Fibroblast of upper back skin (primary cell): Measurements from ENCODE around the gene ZBP1.

Experiments
- DNase-seq: peaks from one replicate; pipeline ENCODE4 v3.0.0-alpha.2; 2013

ZBP1 gene

DNA sequence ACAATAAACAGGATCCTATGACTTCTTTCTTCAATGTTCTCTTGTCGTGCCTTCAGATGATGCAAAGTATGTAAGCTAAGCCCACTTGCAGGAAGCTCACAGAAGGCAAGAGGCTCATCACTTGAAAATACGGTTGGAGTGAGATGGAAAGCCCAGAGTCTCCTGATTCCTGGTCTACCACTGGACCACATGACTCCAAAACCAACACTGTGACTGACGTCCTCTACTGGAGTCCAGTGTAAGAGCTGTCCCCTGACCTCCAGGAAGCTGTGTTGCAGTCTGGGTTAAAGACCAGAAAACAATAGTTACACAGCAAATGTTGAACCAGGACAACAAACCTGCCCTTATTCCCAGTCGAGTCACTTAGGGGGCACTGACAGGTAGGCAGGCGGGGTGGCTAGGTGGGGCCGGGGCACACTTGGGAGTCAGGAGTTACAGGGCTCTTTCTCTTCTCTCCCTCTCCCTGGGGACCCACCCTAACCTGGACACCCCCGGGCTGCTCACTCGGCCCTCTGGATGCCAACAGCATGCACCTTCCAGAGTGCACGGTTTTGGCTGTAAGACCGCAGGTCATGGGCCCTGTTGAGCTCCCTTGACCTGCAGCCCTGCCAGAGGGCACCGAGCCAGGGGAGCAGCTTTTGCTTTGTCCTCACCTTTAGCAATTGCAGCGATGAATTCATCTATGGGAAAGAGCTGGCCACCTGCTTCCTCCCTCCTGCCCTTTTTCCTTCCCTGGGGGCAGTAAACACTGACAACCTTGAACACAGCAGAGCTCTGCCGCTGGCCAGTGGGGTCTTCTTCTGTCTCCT, 51.9 kb downstream of the ZBP1 start:
- no peak for DNase-seq

DNA sequence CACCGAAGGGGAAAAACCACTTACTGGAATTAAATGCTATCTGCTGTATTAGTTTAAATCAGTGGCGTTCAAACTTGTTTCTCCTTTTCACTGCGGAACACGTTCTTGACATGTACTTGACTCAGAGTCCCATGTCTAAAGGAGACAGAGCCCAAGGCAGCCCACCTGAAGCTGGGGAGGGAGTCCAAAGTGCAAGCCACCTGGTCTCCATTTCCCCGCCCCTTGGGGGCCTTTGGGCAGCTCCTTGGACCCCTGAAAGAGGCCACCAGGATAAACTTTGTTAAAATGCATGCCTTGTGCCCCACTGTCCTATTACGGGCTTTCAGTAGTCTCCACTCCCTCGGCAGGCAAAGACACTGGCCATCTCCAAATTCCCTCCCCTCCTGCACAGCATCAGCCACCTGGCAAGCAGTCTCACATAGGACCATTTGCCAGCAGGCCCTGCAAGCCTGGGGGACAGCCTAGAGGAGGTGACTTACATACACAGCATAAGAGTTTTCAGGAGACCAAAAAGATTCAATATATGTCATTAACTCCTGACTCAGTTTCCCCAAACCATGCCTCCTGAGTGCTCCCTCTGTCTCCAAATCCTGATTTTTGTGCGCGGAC, 52.7 kb downstream of the ZBP1 start:
- no peak for DNase-seq

DNA sequence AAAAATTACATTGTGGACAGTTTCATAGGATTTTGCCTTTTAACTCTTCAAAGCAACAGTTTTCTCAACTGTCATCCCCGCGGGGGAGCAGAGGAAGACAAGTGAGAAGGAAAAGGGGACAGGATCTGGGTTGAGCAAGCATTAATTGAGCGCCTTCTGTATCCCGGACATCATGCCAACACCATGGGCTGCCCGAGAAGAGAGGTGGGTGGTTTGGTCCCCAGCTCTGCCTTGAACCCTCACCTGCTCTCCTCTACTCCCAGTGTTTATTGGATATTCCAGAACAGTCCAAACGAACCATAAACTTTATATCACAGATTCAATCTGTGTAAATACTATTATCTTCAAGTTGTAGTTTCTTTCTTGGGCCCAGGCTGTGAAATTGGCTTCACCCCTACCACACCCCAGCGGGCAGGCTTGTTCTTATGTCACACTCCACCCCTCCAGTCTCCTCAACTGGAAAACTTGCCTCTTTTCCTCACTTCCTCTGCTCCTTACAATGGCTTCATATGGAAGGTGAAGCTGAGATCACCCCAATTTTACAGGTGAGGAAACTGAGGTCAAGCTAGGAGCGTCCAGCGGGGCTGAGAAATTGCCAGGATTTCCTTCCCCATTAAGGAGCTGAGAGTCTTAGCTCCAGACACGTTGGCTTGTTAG, 53.3 kb downstream of the ZBP1 start:
- DNase-seq, result no peak

DNA sequence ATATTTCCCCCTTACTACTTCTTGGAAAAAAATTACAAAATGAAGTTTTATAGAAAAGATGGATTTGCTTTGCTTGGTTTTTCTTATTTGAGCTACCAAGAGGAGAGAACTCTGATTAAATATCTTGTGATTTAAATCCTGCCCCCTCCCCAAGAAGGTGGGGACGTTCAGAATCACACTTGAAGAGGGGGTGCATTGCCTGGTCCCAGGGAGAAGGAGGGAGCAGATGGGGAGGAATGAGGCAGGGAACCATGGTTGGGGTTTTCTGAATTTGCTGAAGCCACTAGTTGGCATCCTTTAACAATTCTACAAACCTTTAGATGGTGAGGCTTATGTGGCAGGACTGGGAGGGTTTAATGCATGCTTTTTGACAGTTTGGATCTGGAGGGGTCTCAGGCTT, 53.8 kb downstream of the ZBP1 start:
- DNase-seq, result no peak

DNA sequence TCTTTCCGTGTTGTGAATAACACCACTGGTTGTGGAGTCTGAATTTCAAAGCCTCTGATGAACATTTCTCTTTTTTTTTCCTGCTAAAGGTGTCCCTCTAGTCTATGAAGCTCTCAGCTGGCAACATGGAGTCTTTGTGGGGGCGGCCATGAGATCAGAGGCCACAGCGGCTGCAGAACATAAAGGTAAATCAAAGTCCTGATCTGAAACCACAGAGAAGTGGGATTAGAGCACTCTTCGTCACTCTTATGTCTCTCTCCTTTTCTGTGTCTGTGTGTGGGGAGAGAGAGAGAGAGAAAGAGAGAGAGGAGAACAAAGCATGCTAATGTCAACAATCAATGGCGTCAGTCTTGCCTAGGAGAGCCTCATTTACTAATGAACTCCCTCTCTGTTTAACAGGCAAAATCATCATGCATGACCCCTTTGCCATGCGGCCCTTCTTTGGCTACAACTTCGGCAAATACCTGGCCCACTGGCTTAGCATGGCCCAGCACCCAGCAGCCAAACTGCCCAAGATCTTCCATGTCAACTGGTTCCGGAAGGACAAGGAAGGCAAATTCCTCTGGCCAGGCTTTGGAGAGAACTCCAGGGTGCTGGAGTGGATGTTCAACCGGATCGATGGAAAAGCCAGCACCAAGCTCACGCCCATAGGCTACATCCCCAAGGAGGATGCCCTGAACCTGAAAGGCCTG, 55.1 kb downstream of the ZBP1 start:
- no peak for DNase-seq

DNA sequence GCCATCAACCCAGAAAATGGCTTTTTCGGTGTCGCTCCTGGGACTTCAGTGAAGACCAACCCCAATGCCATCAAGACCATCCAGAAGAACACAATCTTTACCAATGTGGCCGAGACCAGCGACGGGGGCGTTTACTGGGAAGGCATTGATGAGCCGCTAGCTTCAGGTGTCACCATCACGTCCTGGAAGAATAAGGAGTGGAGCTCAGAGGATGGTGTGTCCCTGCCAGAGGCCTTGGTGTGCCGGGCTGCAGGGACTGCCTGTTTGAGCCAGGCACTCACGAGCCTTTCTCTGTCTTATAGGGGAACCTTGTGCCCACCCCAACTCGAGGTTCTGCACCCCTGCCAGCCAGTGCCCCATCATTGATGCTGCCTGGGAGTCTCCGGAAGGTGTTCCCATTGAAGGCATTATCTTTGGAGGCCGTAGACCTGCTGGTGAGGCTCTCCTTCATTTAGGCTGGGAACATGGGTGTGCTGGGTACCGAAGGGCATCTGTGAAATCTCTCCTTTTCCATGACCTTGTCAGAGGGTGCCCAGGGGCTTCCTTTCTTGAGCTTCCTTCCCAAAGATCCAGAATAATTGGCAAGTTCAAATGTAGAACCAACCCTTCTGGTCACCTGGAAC, 55.9 kb downstream of the ZBP1 start:
- DNase-seq, result no peak

DNA sequence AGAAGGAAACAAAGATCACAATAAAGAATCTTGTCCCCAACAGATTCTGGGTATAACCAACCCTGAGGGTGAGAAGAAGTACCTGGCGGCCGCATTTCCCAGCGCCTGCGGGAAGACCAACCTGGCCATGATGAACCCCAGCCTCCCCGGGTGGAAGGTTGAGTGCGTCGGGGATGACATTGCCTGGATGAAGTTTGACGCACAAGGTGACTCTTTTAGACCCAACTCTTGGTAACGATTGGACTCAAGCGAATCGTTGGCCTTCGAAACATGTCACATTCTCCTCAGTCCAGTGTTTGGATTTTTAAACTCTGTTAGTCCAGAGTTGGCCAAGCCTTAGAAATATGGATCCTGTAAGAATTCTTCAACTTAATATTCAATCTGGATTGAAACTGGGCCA, 56.7 kb downstream of the ZBP1 start:
- DNase-seq, result no peak

DNA sequence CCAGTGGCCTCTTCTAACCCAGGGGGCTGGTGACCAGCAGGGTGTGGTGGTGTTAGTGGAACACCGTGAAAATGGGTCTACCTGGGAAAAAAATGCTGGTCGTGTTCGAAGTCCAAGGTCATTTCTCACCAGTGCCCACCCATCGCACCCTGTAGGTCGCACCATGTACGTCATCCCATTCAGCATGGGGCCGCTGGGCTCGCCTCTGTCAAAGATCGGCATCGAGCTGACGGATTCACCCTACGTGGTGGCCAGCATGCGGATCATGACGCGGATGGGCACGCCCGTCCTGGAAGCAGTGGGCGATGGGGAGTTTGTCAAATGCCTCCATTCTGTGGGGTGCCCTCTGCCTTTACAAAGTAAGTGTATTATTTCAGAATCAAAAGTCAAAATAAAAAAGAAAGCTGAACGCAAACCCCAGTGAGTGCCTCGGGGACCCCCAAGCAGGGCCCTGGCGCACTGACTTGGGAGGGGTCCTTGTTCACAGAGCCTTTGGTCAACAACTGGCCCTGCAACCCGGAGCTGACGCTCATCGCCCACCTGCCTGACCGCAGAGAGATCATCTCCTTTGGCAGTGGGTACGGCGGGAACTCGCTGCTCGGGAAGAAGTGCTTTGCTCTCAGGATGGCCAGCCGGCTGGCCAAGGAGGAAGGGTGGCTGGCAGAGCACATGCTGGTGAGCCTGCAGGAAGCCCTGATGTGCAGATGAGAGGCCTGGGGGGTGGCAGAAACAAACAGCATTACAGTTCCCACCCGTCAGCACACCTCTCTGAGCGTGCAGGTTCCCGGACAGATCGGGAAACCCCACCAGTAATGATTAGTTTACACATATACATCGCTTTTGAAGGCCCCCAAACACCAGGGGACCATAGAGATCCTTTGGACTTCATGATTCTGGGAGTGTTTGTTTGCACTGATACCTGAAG, 57.4 kb downstream of the ZBP1 start:
- DNase-seq, result no peak

DNA sequence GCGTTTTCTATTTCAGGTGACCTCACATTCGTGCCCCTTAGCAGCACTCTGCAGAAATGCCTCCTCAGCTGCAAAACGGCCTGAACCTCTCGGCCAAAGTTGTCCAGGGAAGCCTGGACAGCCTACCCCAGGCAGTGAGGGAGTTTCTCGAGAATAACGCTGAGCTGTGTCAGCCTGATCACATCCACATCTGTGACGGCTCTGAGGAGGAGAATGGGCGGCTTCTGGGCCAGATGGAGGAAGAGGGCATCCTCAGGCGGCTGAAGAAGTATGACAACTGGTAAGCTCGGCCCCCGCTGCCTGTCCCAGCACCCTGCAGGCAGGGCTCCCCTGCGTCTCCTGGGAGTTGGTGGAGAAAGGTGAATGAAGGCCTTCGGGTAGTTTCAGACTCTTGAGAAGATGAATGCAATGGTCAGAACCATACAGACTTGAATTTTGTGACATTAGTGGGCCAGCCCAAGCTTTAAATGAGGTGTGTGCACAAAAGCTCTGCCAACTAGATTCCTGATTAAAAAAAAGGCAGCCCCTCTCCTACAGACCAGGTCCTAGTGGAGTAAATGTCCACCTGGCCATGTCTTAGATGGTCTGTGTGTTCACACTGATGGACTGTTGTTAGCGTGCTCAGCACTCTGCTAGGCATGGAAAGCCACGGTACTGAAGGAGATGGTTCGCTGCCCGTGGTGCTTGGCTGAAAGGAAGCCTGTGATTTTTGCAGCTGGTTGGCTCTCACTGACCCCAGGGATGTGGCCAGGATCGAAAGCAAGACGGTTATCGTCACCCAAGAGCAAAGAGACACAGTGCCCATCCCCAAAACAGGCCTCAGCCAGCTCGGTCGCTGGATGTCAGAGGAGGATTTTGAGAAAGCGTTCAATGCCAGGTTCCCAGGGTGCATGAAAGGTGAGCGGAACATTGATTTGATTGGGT, 58.6 kb downstream of the ZBP1 start:
- no peak for DNase-seq

DNA sequence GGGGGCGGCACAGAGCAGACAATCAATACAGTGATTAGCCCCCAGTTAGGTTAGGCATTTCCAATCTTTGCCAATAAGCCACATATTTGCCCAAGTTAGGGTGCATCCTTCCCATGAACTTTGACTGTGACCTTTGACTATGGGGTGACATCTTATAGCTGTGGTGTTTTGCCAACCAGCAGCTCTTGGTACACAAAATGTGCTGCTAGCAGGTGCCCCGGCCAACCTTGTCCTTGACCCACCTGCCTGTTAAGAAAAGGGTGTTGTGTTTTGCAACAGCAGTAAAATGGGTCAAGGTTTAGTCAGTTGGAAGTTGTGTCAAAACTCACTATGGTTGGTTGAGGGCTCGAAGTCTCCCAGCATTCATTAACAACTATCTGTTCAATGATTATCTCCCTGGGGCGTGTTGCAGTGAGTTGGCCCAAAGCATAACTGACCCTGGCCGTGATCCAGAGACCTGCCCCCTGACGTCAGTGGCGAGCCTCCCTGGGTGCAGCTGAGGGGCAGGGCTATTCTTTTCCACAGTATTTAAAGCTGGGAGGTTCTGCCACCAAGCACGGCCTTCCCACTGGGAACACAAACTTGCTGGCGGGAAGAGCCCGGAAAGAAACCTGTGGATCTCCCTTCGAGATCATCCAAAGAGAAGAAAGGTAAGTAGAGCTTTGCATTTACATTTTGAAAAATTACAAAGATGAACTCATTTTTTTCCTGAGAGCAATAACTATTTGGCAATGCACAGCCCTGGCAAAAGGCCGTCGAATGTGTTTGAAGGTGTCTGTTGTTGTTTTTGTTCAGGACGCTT, 59.5 kb downstream of the ZBP1 start, which contains the start of gene PCK1:
Gene PCK1, plus strand, starts transcription at position 557 of the 802 bp plus-strand sequence. CDS start 302 bp downstream, outside the sequence.
- DNase-seq, result no peak

DNA sequence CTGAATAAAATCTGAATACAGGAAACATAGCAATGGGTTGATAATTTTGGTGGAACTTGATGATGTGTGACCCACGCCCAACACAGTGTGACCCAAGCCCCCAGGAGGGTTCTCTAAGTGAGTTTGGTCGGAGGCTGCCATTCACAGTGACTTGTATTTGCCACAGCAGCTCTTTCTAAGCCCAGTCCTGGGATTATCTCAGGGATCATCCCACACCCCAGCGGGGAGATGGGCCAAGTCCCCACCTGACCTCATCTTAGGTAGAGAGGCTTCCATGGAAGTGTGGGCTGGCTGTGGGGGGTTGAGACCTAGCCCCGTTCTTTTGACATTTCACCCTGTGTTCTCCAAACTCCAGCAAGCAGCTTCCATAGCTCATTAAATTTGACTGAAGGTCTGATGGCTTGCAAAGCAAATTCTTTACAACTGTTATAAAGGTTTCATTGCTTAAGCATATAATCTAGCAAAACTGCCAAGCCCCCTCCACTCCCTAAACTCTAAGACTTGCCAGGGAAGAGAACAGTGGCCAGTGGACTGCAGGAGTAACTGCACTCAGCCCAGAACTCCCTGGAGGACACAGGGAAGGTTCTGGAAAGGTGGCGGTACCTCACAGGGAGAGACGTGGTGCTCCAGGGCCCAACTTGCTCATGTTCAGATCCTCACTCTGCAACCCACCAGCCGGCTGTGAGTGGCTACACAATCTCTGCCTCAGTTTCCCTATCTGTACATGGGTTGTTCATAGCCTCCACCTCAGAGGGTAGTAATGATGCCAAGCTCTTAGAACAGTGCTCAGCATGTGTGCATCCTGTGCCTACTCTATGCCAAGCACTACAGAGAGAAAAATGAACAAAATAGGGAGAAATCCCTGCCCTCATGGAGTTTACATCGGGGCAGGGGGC, 60.3 kb downstream of the ZBP1 start:
- DNase-seq, result no peak

DNA sequence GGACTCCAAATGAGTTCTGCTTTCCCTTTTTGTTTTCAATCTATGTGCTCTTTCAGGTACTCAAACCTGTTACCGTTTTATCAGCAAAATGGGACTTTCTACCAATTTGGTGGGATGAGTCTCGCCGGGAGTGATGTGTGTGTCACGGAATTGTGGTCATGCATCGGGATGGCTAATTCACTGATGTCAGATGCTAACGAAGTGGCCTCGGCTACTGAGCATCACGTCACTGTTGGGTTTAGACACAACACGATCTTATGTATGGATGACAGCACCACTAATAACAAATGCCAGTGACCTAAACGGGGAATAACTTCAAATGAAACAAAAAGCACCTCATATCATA, 61.0 kb downstream of the ZBP1 start:
- no peak for DNase-seq

DNA sequence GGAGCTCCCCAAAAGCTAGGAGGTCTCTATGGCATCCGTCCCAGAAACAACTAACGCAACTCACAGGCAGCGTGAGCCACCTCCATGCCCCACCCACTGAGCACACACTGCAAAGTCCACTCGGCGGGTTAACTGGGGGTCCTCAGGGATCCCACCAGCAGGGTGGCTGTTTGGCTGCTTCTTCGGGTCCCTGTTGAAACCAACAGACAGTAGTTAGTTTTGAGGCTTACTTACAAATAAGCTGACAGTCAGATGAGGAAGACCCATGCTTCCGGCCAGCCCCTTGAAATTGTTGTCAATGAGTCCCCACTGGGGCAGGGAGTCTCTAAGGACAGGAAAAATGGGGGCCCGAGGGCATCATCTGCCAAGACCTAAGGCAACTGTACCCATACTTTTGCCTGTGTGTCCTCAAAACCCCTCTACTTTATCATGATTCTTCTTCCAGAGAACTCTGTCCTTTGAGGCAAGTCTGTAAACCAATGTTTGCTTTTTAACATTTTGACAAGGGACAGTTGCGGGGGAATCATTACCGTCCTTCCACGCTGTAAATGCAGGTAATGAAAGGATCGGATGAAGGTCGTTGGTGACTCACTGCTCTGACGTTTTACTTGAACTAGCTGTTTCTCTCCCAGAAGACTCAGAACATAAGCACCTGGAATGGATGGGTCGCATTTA, 61.5 kb downstream of the ZBP1 start:
- DNase-seq, result no peak

DNA sequence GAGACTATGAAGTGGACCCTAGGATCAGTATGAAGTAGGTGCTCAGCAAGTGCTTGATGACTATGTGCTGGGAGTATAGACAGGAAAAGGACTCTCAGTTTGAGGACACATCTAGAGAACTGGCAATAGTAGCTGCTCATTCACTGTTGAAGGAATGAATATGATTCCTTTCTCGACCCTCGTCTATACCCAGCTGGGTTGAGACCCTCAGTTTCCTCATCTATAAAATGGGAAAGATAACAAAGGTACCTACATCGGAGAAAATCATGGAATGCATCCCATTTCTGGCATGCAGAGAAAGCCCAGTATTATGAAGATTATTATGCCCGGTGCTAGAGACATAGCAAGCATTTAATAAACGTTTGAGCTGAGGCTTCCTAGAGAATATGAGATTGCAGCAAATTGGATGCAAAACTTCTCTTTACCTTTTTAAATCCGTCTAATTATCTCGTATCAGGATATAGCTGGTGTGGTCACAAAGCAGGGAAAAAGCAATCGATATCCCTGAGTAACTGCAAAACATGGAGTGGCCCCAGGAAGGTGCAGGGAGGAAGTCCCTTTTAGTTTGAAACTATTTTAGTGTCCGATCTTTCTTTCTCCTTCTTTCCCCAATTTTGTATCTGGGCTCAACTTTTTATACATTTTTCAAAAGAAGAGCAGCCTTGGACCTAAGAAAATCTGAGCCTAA, 62.2 kb downstream of the ZBP1 start:
- DNase-seq, result no peak

DNA sequence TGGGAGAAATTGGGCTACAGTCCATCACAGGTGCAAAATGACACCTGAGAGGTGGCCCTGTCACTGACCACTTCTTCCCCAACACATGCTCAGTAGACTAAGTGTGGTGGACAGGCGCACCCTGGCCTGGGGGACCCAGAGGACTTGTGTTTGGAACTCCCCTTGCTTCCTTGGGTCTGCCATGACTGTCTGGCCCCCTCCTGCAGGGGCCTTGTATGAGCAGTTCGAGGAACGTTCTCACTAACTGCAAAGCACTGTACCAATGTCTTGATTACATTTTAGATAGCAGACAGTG, 63.3 kb downstream of the ZBP1 start:
- DNase-seq, result no peak

DNA sequence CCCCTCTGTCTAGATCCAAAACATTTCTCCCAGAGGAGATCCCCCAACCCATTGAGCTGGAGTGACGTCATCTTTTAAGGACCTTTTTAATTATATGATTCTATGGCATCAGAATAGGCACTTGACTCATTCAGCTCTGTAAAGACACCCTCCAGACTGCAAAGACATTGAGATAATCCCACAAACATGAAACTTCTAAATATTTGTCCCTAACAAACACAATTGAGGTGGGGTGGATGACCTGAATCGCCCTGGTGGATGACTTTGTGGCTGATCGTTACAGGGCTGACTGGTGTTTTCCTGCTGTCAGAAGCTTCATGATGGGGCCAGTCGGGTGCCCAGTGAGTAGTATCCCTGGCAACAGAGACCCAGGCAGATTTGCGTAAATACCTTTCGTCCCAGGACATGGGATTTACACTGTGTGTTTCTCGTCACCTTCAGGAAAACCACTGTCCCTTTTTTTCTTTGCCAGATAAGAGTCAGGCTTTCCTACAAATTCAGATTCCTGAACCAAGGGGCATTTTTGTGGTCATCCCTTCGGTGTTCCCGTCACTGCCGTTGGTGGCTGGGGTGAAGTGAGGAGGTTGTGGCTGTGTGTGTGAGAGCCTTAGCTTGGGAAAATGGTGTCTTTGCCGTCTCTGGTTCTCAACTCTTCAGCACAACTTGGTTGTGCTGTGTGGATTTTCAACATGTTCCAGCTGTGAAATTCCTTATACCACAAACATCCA, 64.6 kb downstream of the ZBP1 start:
- no peak for DNase-seq
